Spinal cord (tissue), 10 donors: ENCODE data around the gene PCDHB4. TPM values are rescaled to one million over a fixed set of nuclear protein-coding genes. Genes with fewer than 3 reads are reported as not detected.
"Not testable (repeated sequence)": the region's sequence is repeated elsewhere in the genome, so short reads cannot be mapped to it uniquely, and the experiment has no call there.

ENCODE experiments used
- DNase-seq, 6 donors: peaks; one replicate each; pipeline versions ENCODE4 v3.0.0 to v3.0.0-alpha.2; 2013 to 2015; ENCODE audit warnings: low spot score in 6 of 6, low read depth in 4 of 6
- H3K27ac ChIP-seq: one replicate; pipeline ENCODE4 v1.5.1; 2013; ENCODE audit warnings: low read depth, low read length, control low read depth
- H3K27me3 ChIP-seq: one replicate; pipeline ENCODE4 v1.6.1; 2013; ENCODE audit warnings: low read length; ENCODE audit not compliant: control insufficient read depth, insufficient read depth
- H3K36me3 ChIP-seq: one replicate; pipeline ENCODE4 v1.6.1; 2013; ENCODE audit warnings: low read length; ENCODE audit not compliant: control insufficient read depth, insufficient read depth
- H3K4me1 ChIP-seq: one replicate; pipeline ENCODE4 v1.6.1; 2013; ENCODE audit warnings: low read length; ENCODE audit not compliant: control insufficient read depth, insufficient read depth
- H3K4me3 ChIP-seq: one replicate; pipeline ENCODE4 v1.5.1; 2013; ENCODE audit warnings: low read depth, low read length, control low read depth
- H3K9me3 ChIP-seq: one replicate; pipeline ENCODE4 v1.6.1; 2013; ENCODE audit warnings: low read length; ENCODE audit not compliant: control insufficient read depth, insufficient read depth
- WGBS: methylation state at CpG from one replicate; pipeline ENCODE4 v1.1.5; 2013; ENCODE audit warnings: missing lambda C conversion rate; ENCODE audit not compliant: insufficient coverage; 5-methylcytosine and 5-hydroxymethylcytosine counted together
- polyA plus RNA-seq, 2 donors: library from polyadenylated mRNA; unstranded; fragments of 120-200 nt; gene quantifications; one replicate each; pipeline ENCODE4 v1.2.1, GENCODE V29; 2013; ENCODE audit not compliant: insufficient read length in 2 of 2
- total RNA-seq, 2 donors: library from RNA; depleted of rRNA in 1 of 2; stranded (reverse); fragments of 120-200 nt in 1 of 2; fragments of >200 nt in 1 of 2; gene quantifications; one replicate each; pipeline versions ENCODE4 v1.2.3 to v1.2.4, GENCODE V29; 2013 to 2014
- donor health status: healthy.

PCDHB4 gene
- total and polyA plus RNA-seq, 4 donors, result 3.2 to 6.3 (median 4.7) TPM

GRCh38 chr5:141101059-141101458 is 20.6 kb upstream of the PCDHB4 start:
- peaks cover 2% of the 10 kb centered on the region for H3K9me3 ChIP-seq
- H3K36me3 ChIP-seq, result no peaks in the 10 kb centered on the region
- H3K4me3 ChIP-seq, result no peak overlapping the region

GRCh38 chr5:141102070-141102469 is 19.5 kb upstream of the PCDHB4 start:
- not testable (repeated sequence) for H3K36me3 ChIP-seq, DNase-seq, H3K9me3 ChIP-seq, H3K4me1 ChIP-seq, H3K4me3 ChIP-seq, H3K27ac ChIP-seq, H3K27me3 ChIP-seq
- WGBS, result 27% methylated on average over 21 of the region's 39 CpGs

More at GRCh38 chr5:141101059-141101458, 20.6 kb upstream of the PCDHB4 start:
- Histone ChIP-seq H3K4me1 (no peaks in the 10 kb centered on the region), H3K27me3 (no peaks in the 10 kb centered on the region), H3K27ac (no peak overlapping the region)
- DNase-seq, result peak in 1 of 6 donors; percentile 3
- 32% methylated on average over 19 of the region's 20 CpGs for WGBS

- WGBS, result 24% methylated on average over 15 of the region's 38 CpGs
- H3K36me3 ChIP-seq, result not testable (repeated sequence)
Measured at GRCh38 chr5:141102471-141102870, 19.1 kb upstream of the PCDHB4 start.

GRCh38 chr5:141105350-141105749 is 16.3 kb upstream of the PCDHB4 start:
- DNase-seq, result no peak
- WGBS, result no CpG with 5 or more reads among the region's 2 CpGs
- peaks cover 3% of the 10 kb centered on the region for H3K9me3 ChIP-seq
- no peak overlapping the region for H3K27ac ChIP-seq
- H3K4me3 ChIP-seq, result no peak overlapping the region
- no peaks in the 10 kb centered on the region for H3K36me3 ChIP-seq
- H3K27me3 ChIP-seq, result no peaks in the 10 kb centered on the region
- H3K4me1 ChIP-seq, result no peaks in the 10 kb centered on the region

More at GRCh38 chr5:141102471-141102870, 19.1 kb upstream of the PCDHB4 start:
- H3K27ac ChIP-seq, H3K4me1 ChIP-seq, H3K9me3 ChIP-seq, DNase-seq, H3K4me3 ChIP-seq, H3K27me3 ChIP-seq: not testable (repeated sequence)

GRCh38 chr5:141119250-141119649 is 2.4 kb upstream of the PCDHB4 start:
- no peaks in the 10 kb centered on the region for H3K27me3 ChIP-seq
- no peak overlapping the region for H3K27ac ChIP-seq
- H3K36me3 ChIP-seq, result no peaks in the 10 kb centered on the region
- peaks cover 8% of the 10 kb centered on the region for H3K9me3 ChIP-seq
- no CpG with 5 or more reads among the region's 2 CpGs for WGBS
- no peak overlapping the region for H3K4me3 ChIP-seq
- no peaks in the 10 kb centered on the region for H3K4me1 ChIP-seq
- DNase-seq, result no peak

GRCh38 chr5:141121985-141122384 is 367 bp downstream of the PCDHB4 start:
- peak in 1 of 6 donors; percentile 3 for DNase-seq
- H3K27ac ChIP-seq, result no peak overlapping the region
- WGBS, result 28% methylated on average over 10 of the region's 12 CpGs
- no peaks in the 10 kb centered on the region for H3K27me3 ChIP-seq
- H3K4me3 ChIP-seq, result no peak overlapping the region
- no peaks in the 10 kb centered on the region for H3K36me3 ChIP-seq
- H3K9me3 ChIP-seq, result peaks cover 7% of the 10 kb centered on the region
- H3K4me1 ChIP-seq, result no peaks in the 10 kb centered on the region

GRCh38 chr5:141123396-141124135 is 1.9 kb downstream of the PCDHB4 start:
- H3K27me3 ChIP-seq, H3K36me3 ChIP-seq, DNase-seq, H3K4me3 ChIP-seq, H3K27ac ChIP-seq, H3K4me1 ChIP-seq, H3K9me3 ChIP-seq: not testable (repeated sequence)
- WGBS, result 22% methylated on average over 46 of the region's 73 CpGs

GRCh38 chr5:141127305-141127704 is 5.7 kb downstream of the PCDHB4 start:
- Histone ChIP-seq H3K36me3 (no peaks in the 10 kb centered on the region), H3K27ac (no peak overlapping the region), H3K9me3 (peaks cover 3% of the 10 kb centered on the region), H3K4me1 (no peaks in the 10 kb centered on the region), H3K4me3 (no peak overlapping the region), H3K27me3 (no peaks in the 10 kb centered on the region)
- no peak for DNase-seq
- WGBS, result no CpG with 5 or more reads among the region's 1 CpG

GRCh38 chr5:141135030-141135717 is 13.6 kb downstream of the PCDHB4 start, which contains the start of gene PCDHB5:
Gene PCDHB5, plus strand, starts transcription at chr5:141135206. Its CDS starts 229 bp downstream, at chr5:141135435.
- peak in 2 of 6 donors; percentile 40 to 49 for DNase-seq
- H3K27me3 ChIP-seq, result peaks cover 3% of the 10 kb centered on the region
- H3K4me1 ChIP-seq, result no peaks in the 10 kb centered on the region
- H3K4me3 ChIP-seq, result peak within 1 kb of the TSS; percentile 4
- no peak within 1 kb of the TSS for H3K27ac ChIP-seq
- peaks cover 17% of the 10 kb centered on the region for H3K9me3 ChIP-seq
- 14% methylated on average over 20 of the region's 22 CpGs for WGBS
- H3K36me3 ChIP-seq, result no peaks in the 10 kb centered on the region
